Right ventricle myocardium inferior (tissue), 1 donor: ENCODE results near the gene STAT5B. TPM values are rescaled to one million over a fixed set of nuclear protein-coding genes. Genes with fewer than 3 reads are reported as not detected.

Source experiments
- ATAC-seq: fragments of 200-7000 bp; cut with Tn5 transposase; one replicate; pipeline ENCODE4 v1.9.1; 2020; ENCODE audit warnings: mild to moderate bottlenecking, moderate library complexity
- DNase-seq: peaks from one replicate; pipeline ENCODE4 v3.0.0; 2021; ENCODE audit errors: missing footprints
- intact Hi-C: fragments of 100-400 bp; cut with DNase I; formaldehyde crosslinking; loops from one replicate; pipeline ENCODE4 v1.11.0; 2022
- total RNA-seq: library from RNA; stranded (reverse); fragmentation: NEBNext Ultra II Directional; extraction: Animal tissue kit (Norgen Biotek cat#: 25700); gene quantifications from one replicate; pipeline ENCODE4 v1.2.1, GENCODE V29; 2021
- donor health status: DM: no; HTN: yes; CAD: no; lungs with severe emphysema.

The STAT5B gene
- total RNA-seq, 1 donor from 2014 or later, result 32.9 TPM

- ATAC-seq (no peak), DNase-seq (peak; percentile 39)
- intact Hi-C loops, result no loop called here
Measured at GRCh38 chr17:42178817-42179216, 97.4 kb downstream of the STAT5B start.

DNA sequence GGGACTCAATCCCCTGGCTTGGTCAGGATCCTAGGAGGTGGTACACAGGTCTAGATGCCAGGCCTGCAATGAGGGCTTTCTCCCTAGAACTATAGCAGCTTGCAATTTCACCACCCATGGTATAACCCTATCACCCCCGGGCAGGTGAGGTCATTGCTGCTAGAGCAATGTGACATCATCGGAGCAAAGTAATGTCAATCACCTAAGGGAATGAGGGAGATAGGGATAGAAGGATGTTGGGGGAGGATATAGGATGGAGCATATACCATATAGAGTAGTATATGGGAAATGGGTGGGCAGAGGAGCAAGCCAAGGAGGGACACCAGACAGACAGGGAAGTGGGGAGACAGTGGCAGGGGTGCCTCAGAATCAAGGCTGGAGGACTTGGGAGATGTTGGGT, 98.5 kb downstream of the STAT5B start:
- DNase-seq (no peak), ATAC-seq (no peak)
- intact Hi-C loops, result no loop called here

DNA sequence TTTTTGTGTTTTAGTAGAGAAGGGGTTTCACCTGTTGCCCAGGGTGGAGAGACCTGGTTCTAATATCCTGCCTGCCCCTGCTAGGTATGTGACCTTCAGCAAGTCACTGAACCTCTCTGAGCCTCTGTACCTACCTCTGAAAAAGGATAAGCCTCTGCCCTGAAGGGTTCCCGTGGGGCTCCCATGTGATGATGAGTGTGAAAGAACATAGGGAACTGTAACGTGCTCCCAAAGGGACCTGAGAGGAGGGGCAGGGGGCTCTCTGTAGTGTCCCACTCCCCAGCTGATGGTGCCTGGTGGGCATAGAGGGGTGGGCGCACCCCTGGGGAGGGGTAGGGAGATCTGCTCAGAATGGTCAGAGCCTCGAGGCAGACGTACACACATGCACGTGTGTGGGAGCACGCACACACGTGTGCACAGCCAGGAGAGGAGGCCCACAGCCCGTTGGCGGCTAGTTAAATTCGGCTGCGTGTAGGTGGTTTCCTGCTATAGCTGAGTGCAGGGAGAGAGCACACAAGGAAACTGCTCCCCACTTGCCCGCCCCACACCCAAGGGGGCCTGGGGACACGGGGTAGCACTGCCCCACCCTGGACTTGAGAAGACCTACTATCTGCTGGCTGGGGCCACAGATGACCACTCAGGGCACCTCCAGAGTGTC, 101.9 kb downstream of the STAT5B start:
- intact Hi-C loops, result no loop called here
- DNase-seq, result no peak
- ATAC-seq, result no peak

GRCh38 chr17:42171831-42172230, 104.4 kb downstream of the STAT5B start:
- ATAC-seq, result no peak
- intact Hi-C loops, result no loop called here
- DNase-seq, result no peak

- no peak for DNase-seq
- no peak for ATAC-seq
- intact Hi-C loops, result no loop called here
Measured at GRCh38 chr17:42169351-42169750, 106.8 kb downstream of the STAT5B start.

DNA sequence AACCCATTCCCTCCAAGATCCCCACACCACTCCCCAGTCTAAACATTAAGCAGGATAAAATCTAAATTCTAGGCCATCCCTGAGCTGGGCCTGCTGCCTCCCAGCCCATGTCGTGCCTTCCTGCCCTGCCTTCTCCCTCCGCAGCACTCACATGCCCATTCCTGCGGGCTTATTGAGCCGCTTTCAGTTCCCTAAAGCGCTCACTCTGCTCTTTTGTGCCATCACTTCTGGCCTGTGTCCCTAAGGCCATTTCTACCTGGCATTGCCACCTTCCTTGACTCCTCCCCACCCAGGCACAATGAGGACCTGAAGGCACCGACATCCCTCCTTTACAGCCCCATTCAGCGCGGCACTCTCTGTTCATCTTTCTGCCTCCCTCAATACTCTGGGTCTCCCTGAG, 108.4 kb downstream of the STAT5B start:
- no peak for DNase-seq
- intact Hi-C loops, result no loop called here
- ATAC-seq, result no peak

GRCh38 chr17:42166196-42166763, 109.9 kb downstream of the STAT5B start:
- intact Hi-C loops, result no loop called here
- no peak for DNase-seq
- ATAC-seq, result no peak

DNA sequence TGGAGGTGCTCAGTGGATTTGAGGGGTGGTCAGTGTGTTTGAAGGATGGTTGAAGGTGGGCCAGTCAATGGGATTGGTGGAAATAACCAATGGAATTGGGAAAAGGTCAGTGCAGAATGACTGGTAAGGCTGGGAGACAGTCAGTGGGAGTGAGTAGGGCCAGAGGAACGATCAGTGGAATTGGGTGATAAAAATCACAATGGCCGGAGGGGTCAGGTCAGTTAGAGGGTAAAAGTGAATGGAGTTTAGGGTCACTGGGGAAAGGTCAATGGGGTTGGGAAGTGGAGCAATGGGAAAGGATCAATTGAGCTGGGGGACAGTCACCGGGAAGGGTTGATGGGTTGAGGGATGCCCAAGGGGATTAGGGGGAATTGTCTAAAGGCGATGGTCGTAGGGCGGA, 110.4 kb downstream of the STAT5B start:
- ATAC-seq (no peak), DNase-seq (no peak)
- intact Hi-C loops, result no loop called here

GRCh38 chr17:42163696-42164407, 112.3 kb downstream of the STAT5B start:
- DNase-seq (no peak), ATAC-seq (no peak)
- intact Hi-C loops, result no loop called here

DNA sequence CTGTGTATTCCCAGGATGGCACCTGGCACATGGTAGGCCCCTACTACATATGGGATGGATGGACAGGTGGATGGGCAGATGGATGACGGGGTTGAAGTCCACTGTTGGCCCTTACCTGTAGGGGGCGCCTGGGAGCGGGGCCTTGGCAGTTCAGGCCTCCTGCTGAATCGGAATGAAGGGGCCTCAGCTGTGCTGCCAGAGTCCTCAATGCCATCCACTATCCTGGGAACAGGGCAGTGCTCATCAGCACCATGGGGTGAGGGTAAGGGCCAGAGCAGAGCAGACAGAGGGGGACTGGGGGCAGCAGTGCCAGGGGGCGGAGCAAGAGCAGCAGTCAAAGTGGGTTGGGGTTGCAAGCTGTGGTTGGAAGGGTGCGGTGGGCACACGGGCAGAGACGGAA, 113.1 kb downstream of the STAT5B start:
- intact Hi-C loops, result no loop called here
- no peak for DNase-seq

GRCh38 chr17:42160531-42160910, 115.7 kb downstream of the STAT5B start:
- ATAC-seq, result no peak
- no peak for DNase-seq
- intact Hi-C loops, result no loop called here

More for the DNA sequence above, 113.1 kb downstream of the STAT5B start:
- ATAC-seq, result no peak

- intact Hi-C loops, result no loop called here
- DNase-seq (no peak), ATAC-seq (no peak)
Measured at GRCh38 chr17:42159796-42160530, 116.2 kb downstream of the STAT5B start.

- DNase-seq, result no peak
- no peak for ATAC-seq
- intact Hi-C loops, result no loop called here
Measured at GRCh38 chr17:42155614-42156045, 120.6 kb downstream of the STAT5B start.

GRCh38 chr17:42153919-42154742, 122.1 kb downstream of the STAT5B start:
- no peak for ATAC-seq
- DNase-seq, result no peak
- intact Hi-C loops, result no loop called here

Other genes with a start within 250 kb of the STAT5B start
- 0.73 TPM for gene C17orf113, start 225.8 kb downstream of the STAT5B start, total RNA-seq
- 0.11 TPM for gene ZNF385C, start 177.9 kb downstream of the STAT5B start, total RNA-seq
- 5.0 TPM for gene DHX58, start 163.7 kb downstream of the STAT5B start, total RNA-seq
- gene KAT2A, start 155.0 kb downstream of the STAT5B start, total RNA-seq, result 22.0 TPM
- 0.11 TPM for gene HSPB9, start 153.6 kb downstream of the STAT5B start, total RNA-seq
- 45.6 TPM for gene RAB5C, start 121.4 kb downstream of the STAT5B start, total RNA-seq
- gene KCNH4, start 95.2 kb downstream of the STAT5B start, total RNA-seq, result 0.24 TPM
- gene HCRT, start 90.9 kb downstream of the STAT5B start, total RNA-seq, result not detected
- 7.1 TPM for gene GHDC, start 81.9 kb downstream of the STAT5B start, total RNA-seq
- 14.6 TPM for gene STAT5A, start 12.1 kb upstream of the STAT5B start, total RNA-seq
- 183 TPM for gene STAT3, start 112.1 kb upstream of the STAT5B start, total RNA-seq
- 240 TPM for gene CAVIN1, start 146.9 kb upstream of the STAT5B start, total RNA-seq
- 31.1 TPM for gene ATP6V0A1, start 182.5 kb upstream of the STAT5B start, total RNA-seq